Activated T-cell treated with anti-CD3 and anti-CD28 coated beads, Interleukin-2, amount 50 U/mL, for 72 hours (primary cell): ENCODE measurements around the gene ACAD8. TPM values are rescaled to one million over a fixed set of nuclear protein-coding genes. Genes with fewer than 3 reads are reported as not detected.
"Not testable (repeated sequence)": the region's sequence is repeated elsewhere in the genome, so short reads cannot be mapped to it uniquely, and the experiment has no call there.

Source experiments
- ATAC-seq, 2 donors: fragments of 150-1000 bp; cut with Tn5 transposase; replicated peaks in 1 of 2; 2 replicates each; pipeline ENCODE4 v1.10.0; 2021; ENCODE audit warnings: moderate library complexity in 2 of 2, mild to moderate bottlenecking in 1 of 2
- DNase-seq, 2 donors: peaks; one replicate each; pipeline ENCODE4 v3.0.0; 2021 to 2022; ENCODE audit warnings: mixed read lengths in 1 of 2
- H3K27ac Mint-ChIP-seq: one replicate; pipeline ENCODE4 v1.8.0; 2022; ENCODE audit warnings: mild to moderate bottlenecking, moderate library complexity, mixed read lengths
- H3K27me3 Mint-ChIP-seq: one replicate; pipeline ENCODE4 v1.8.0; 2022; ENCODE audit warnings: low read depth, mixed read lengths
- H3K36me3 Mint-ChIP-seq, 2 donors: one replicate each; pipeline ENCODE4 v1.8.0; 2022; ENCODE audit warnings: mixed read lengths in 2 of 2, mild to moderate bottlenecking in 1 of 2; ENCODE audit not compliant: insufficient read depth in 2 of 2
- H3K4me1 Mint-ChIP-seq: one replicate; pipeline ENCODE4 v1.8.0; 2022; ENCODE audit warnings: low read depth, mixed read lengths
- H3K4me3 Mint-ChIP-seq, 2 donors: one replicate each; pipeline ENCODE4 v1.8.0; 2022; ENCODE audit warnings: mild to moderate bottlenecking in 2 of 2, mixed read lengths in 2 of 2, moderate library complexity in 2 of 2
- H3K9me3 Mint-ChIP-seq, 2 donors: one replicate each; pipeline ENCODE4 v1.8.0; 2022; ENCODE audit warnings: mixed read lengths in 2 of 2
- total RNA-seq, 2 donors: library from RNA; stranded (reverse); gene quantifications; one replicate each; pipeline ENCODE4 v1.2.3, GENCODE V29; 2022

Gene ACAD8
- total RNA-seq, 2 donors from 2014 or later = 21.6 to 24.0 TPM

DNA sequence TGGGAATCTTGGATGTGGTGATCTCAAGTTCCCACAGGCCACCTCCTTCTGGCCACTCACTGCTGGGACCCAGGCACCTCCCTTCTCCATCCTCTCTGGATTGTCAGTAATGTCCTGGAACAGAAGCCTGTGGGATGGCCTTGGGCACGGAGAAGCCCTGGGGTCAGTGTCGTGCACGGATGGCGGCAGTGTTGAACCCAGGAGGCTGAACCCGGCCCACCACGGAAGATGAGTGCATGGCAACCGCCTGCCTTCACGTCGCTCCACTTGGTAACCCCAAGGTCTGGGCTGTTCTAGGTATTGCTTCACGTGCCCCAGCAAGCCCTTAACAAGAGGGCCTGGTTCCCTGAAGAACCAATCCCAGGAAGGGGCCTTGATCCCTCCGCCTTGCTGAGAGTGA lies 7.3 kb upstream of the ACAD8 start:
- H3K27me3 Mint-ChIP-seq = no peaks in the 10 kb centered on the region
- ATAC-seq (no peak), DNase-seq (no peak)
- peaks cover 7 to 17% of the 10 kb centered on the region in 2 donors for H3K36me3 Mint-ChIP-seq
- no peaks in the 10 kb centered on the region for H3K9me3 Mint-ChIP-seq
- H3K4me3 Mint-ChIP-seq = no peak overlapping the region
- H3K4me1 Mint-ChIP-seq = peaks cover 19% of the 10 kb centered on the region
- no peak overlapping the region for H3K27ac Mint-ChIP-seq

DNA sequence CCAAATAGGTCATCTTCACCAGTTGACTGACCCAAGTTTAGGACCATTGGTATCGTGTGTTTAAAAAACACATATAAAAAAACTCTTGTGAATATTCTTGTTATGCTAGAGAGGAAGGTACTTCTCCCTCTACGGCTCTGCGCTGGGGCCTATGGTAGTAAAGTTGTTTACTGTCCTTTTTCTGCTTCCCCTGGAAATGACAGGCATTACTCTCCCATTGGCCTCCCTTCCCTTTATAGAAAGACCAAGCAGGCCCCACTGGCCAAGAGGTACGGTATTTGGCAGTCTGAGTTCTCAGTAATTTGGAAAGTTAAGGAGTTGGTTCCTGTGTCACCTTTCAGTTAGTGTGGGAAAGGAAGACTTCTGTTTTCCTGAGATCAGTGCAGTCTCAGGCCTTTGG lies 6.7 kb upstream of the ACAD8 start:
- H3K9me3 Mint-ChIP-seq = no peaks in the 10 kb centered on the region
- H3K4me3 Mint-ChIP-seq = no peak overlapping the region
- peak overlapping the region; percentile 49 for H3K27ac Mint-ChIP-seq
- no peak for ATAC-seq
- no peaks in the 10 kb centered on the region for H3K27me3 Mint-ChIP-seq
- no peak for DNase-seq
- H3K36me3 Mint-ChIP-seq = peaks cover 7 to 17% of the 10 kb centered on the region in 2 donors
- H3K4me1 Mint-ChIP-seq = peaks cover 24% of the 10 kb centered on the region

DNA sequence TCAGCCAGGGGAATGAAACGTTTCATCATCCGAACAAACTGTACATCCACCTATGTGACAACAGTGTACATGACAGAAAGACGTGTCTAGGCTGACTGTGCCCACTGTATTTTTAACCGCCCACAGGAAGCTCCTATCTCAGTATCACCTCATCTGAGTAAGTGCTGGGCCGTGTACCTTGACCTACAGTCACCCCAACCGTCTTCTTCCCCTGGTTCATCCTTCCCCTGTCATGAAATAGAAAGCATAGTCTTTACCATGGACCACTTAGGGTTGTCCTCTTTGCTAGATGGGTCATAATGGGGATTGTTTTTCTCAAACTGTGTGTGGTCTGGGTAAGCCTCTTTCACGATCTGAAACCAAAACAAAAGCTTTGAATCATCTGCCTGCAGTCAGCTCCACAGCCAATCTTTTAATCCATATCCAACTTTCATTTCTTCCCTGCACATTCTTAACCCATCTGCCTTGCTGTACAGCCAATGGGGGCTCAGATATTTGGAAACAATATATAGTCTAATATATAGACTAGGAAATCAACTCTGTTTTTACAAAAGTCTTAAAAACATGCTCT lies 4.4 kb upstream of the ACAD8 start:
- H3K9me3 Mint-ChIP-seq = no peaks in the 10 kb centered on the region
- H3K27me3 Mint-ChIP-seq = no peaks in the 10 kb centered on the region
- ATAC-seq (peak; percentile 47 to 70), DNase-seq (peak; percentile 46 to 64)
- peak overlapping the region in 1 of 2 donors; percentile 14 for H3K4me3 Mint-ChIP-seq
- H3K4me1 Mint-ChIP-seq = peaks cover 34% of the 10 kb centered on the region
- peaks cover 8 to 18% of the 10 kb centered on the region in 2 donors for H3K36me3 Mint-ChIP-seq
- H3K27ac Mint-ChIP-seq = peak overlapping the region; percentile 58

DNA sequence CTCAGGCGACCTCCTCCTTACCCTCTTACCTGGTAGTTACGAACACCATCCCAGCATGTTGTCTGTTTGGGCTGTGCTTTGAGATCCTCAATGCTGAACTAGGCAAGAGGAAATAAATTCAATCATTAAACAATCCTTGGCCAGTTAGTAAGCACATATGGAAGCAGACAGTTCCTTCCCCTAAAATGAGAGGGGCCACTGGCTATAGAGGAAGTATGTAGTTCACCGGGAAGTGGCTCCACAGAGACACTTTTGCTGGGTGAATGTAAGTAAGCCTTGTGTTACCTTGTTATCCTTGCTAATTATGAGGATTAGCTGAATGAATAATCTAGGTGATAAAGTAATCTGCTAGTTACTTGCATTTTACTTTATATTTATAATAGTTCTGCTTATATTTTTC lies 3.1 kb upstream of the ACAD8 start:
- ATAC-seq (no peak), DNase-seq (no peak)
- H3K4me3 Mint-ChIP-seq = no peak overlapping the region
- H3K9me3 Mint-ChIP-seq = no peaks in the 10 kb centered on the region
- H3K27me3 Mint-ChIP-seq = no peaks in the 10 kb centered on the region
- H3K27ac Mint-ChIP-seq = no peak overlapping the region
- peaks cover 9 to 18% of the 10 kb centered on the region in 2 donors for H3K36me3 Mint-ChIP-seq
- peaks cover 46% of the 10 kb centered on the region for H3K4me1 Mint-ChIP-seq

DNA sequence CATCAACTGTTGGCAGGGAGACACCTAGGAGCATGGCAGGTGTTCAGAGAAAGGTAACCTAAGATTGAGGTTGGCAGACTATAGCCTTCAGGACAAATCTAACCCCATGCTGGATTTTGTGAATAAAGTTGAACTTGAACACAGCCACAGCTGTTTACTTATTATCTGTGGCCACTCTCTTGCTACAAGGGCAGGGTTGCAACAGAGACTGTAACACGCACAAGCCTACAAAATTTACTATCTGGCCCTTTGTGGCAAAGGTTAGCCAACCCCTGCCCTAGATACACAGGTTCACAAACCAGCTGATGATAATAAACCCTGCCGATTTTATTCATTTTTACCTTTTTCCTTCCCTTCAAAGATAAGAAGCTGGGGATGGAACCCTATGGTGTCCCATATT lies 2.7 kb upstream of the ACAD8 start:
- H3K36me3 Mint-ChIP-seq = peaks cover 9 to 18% of the 10 kb centered on the region in 2 donors
- no peak overlapping the region for H3K27ac Mint-ChIP-seq
- no peaks in the 10 kb centered on the region for H3K9me3 Mint-ChIP-seq
- peaks cover 51% of the 10 kb centered on the region for H3K4me1 Mint-ChIP-seq
- H3K27me3 Mint-ChIP-seq = no peaks in the 10 kb centered on the region
- no peak for ATAC-seq
- no peak overlapping the region for H3K4me3 Mint-ChIP-seq
- DNase-seq = no peak

DNA sequence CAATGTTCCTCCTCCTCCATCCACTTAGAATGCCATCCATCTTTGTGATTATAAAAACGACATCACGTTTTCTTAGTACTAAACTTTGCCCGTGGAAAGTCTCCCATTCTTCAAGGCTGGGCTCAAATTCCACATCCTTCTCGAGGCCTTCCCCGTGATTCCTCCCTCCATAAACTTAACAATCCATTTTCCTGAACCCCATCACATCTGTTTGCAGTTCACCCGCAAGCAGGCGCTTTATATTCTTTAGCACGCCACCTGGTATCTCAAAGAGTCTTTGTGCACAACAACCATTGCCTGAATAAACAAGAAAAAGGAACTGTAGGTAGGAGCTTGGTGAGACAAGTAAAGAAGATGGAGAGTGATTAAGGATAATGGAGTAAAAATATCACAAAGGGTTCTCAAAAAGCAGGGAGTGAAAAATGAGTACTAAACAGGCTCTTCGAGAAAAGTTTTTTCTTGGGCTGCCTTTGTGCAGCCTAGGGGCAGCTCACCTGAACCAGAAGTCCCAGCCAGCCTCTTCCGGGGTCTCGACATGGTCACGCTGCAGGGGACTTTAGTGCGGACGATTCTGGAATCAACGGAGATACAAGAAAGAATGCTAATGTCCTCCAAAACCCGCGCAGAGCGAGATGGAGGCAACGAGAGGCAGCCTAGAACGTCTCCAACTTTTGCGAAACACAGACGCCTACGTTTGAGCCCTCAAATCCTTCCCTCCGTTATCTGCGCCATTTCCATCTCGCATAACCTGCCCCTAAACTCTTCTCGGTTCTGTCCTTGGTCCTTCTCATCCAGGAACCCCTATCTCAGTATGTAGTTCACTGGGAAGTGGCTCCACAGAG lies 801 bp upstream of the ACAD8 start:
- ATAC-seq (peak; percentile 7 to 18), DNase-seq (peak; percentile 34 to 38)
- peak overlapping the region; percentile 46 for H3K27ac Mint-ChIP-seq
- no peaks in the 10 kb centered on the region for H3K27me3 Mint-ChIP-seq
- H3K4me3 Mint-ChIP-seq = peak overlapping the region; percentile 96 to 97
- peaks cover 55% of the 10 kb centered on the region for H3K4me1 Mint-ChIP-seq
- peaks cover 9 to 12% of the 10 kb centered on the region in 2 donors for H3K36me3 Mint-ChIP-seq
- no peaks in the 10 kb centered on the region for H3K9me3 Mint-ChIP-seq

DNA sequence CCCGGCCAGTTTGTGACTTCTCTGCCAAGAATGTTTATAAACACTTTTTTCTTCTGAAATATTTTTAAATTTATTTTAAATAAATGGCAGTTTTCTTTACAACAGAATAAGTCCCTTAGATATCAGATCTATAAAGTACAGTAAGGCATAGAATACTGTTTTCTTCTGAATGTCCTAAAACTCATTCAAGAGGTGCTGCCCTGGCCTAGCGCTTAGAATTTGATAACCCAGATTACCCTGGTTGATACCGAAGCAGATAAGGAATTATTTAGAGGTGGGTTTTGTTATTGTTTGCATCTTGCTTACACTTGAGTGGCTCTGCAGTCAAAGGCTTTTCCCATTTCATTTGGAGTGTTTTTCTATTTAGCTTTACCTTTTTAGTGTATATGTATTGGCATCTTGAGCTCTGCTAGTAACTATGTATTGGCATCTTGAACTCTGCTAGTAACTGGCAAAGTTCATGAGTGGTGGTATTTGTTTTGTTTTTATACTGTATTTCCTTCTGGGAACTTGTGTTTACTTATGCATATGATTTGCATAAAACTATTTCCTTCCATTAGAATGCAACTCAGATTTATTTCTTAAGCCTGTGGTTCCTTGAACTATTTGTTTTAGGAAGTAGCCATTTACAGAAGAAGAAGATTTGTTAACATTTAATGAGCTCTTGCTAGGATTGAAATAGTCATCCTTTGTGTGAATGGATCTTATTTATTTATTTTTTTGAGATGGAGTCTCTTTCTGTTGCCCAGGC lies 1.2 kb downstream of the ACAD8 start:
- ATAC-seq (no peak), DNase-seq (no peak)
- Mint-ChIP-seq H3K4me1 (peaks cover 42% of the 10 kb centered on the region), H3K36me3 (peaks cover 3 to 6% of the 10 kb centered on the region in 2 donors), H3K27ac (peak overlapping the region; percentile 43), H3K4me3 (peak overlapping the region; percentile 96 to 97), H3K27me3 (no peaks in the 10 kb centered on the region), H3K9me3 (no peaks in the 10 kb centered on the region)

DNA sequence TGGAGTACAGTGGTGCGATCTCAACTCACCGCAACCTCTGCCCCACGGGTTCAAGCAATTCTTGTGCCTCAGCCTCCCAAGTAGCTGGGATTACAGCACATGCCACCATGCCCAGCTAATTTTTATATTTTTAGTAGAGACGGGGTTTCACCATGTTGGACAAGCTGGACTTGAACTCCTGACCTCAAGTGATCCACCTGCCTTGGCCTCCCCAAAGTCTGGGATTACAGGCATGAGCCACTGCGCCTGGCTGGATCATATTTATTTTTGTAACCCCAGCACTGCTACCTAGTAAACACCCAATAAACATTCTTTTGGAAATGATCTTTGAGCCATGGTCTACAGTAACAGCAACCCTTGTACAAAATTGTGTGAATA lies 1.8 kb downstream of the ACAD8 start:
- peak overlapping the region in 1 of 2 donors; percentile 69 for H3K4me3 Mint-ChIP-seq
- H3K27ac Mint-ChIP-seq = peak overlapping the region; percentile 43
- ATAC-seq = not testable (repeated sequence)

DNA sequence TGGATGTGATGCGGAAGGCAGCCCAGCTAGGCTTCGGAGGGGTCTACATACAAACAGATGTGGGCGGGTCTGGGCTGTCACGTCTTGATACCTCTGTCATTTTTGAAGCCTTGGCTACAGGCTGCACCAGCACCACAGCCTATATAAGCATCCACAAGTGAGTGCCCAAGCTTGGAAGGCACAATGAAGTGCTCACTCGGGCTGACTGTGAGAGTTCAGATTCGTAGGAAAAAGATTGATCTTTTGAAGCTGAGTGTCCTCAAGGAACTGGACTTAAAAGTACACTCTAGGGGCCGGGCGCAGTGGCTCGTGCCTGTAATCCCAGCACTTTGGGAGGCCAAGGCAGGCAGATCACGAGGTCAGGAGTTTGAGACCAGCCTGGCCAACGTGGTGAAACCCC lies 3.7 kb downstream of the ACAD8 start:
- no peak for DNase-seq
- Mint-ChIP-seq H3K4me1 (peaks cover 27% of the 10 kb centered on the region), H3K4me3 (no peak overlapping the region), H3K36me3 (peaks cover 2 to 6% of the 10 kb centered on the region in 2 donors), H3K27ac (no peak overlapping the region), H3K27me3 (no peaks in the 10 kb centered on the region), H3K9me3 (no peaks in the 10 kb centered on the region)
- no peak for ATAC-seq

More for the DNA sequence above, 1.8 kb downstream of the ACAD8 start:
- H3K36me3 Mint-ChIP-seq, DNase-seq, H3K9me3 Mint-ChIP-seq, H3K27me3 Mint-ChIP-seq: not testable (repeated sequence)
- H3K4me1 Mint-ChIP-seq = peaks cover 38% of the 10 kb centered on the region

DNA sequence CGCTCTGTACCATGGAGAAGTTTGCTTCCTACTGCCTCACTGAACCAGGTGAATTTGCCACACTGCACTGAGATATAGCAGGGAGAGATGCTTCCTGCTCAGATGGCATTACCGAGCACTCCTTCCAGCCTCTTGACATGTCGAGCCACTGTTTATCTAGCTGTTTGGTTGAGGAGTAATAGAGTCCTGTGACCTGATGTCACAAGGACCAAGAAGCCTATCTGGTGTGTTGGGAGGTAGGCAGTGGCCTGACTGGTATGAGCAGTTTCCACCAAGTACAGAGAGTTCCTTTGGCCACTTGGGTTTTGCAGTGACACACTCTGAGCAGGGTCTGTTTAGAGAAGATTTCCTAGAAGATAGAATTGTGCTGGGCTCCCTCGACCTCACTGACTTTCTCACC lies 5.2 kb downstream of the ACAD8 start:
- H3K4me3 Mint-ChIP-seq = no peak overlapping the region
- DNase-seq (no peak), ATAC-seq (no peak)
- peaks cover 23% of the 10 kb centered on the region for H3K4me1 Mint-ChIP-seq
- no peaks in the 10 kb centered on the region for H3K27me3 Mint-ChIP-seq
- H3K9me3 Mint-ChIP-seq = no peaks in the 10 kb centered on the region
- peaks cover 2 to 3% of the 10 kb centered on the region in 2 donors for H3K36me3 Mint-ChIP-seq
- H3K27ac Mint-ChIP-seq = no peak overlapping the region

DNA sequence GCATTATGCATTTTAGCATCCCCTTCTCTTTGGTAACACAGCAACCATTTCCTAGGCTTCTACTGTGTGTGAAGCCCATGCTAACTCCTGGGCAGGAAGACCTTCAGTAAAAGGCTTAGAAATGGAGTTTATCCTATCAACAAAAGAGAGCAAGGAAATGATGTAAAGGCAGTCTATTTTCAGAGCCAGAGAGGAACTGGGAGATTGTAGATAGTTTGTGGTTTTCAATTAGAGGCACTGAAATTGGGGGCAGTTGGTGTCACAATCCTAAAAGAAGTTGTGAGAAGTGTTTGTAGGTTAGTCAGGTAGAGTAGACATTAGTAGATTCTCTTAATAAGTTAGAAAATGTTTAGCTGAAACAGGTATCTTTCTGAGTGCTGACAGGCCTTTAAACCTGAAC lies 7.1 kb downstream of the ACAD8 start:
- Mint-ChIP-seq H3K27ac (no peak overlapping the region), H3K36me3 (peaks cover 0 to 3% of the 10 kb centered on the region in 2 donors), H3K9me3 (no peaks in the 10 kb centered on the region), H3K4me3 (no peak overlapping the region), H3K4me1 (peaks cover 6% of the 10 kb centered on the region), H3K27me3 (no peaks in the 10 kb centered on the region)
- DNase-seq = no peak
- no peak for ATAC-seq

DNA sequence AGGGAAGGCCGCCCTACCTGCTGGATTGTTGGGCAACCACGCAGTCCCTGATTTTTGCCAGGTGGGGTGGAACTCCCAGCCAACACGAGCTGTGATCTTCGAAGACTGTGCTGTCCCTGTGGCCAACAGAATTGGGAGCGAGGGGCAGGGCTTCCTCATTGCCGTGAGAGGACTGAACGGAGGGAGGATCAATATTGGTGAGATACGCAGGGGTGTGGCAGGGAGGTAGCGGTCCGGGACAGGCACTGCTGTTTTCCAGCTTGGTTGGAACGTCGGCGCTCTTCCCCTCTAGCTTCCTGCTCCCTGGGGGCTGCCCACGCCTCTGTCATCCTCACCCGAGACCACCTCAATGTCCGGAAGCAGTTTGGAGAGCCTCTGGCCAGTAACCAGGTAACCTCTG lies 7.6 kb downstream of the ACAD8 start:
- no peak for ATAC-seq
- H3K36me3 Mint-ChIP-seq = peaks cover 0 to 3% of the 10 kb centered on the region in 2 donors

More for the DNA sequence above, 7.6 kb downstream of the ACAD8 start:
- Mint-ChIP-seq H3K9me3 (no peaks in the 10 kb centered on the region), H3K4me1 (peaks cover 2% of the 10 kb centered on the region), H3K27me3 (no peaks in the 10 kb centered on the region), H3K4me3 (no peak overlapping the region), H3K27ac (no peak overlapping the region)
- DNase-seq = no peak
